Ovary (tissue), 9 donors: Measurements from ENCODE around the gene P2RX1. TPM values are rescaled to one million over a fixed set of nuclear protein-coding genes. Genes with fewer than 3 reads are reported as not detected.

ENCODE experiments used
- DNase-seq, 5 donors: peaks; one replicate each; pipeline ENCODE4 v3.0.0-alpha.2; 2019 to 2020
- H3K27ac ChIP-seq, 2 donors: fragments of 200-600 bp; one replicate each; pipeline versions ENCODE4 v1.5.1 to v1.8.0; 2019 to 2022
- H3K27me3 ChIP-seq: fragments of 200-600 bp; one replicate; pipeline ENCODE4 v1.8.0; 2022
- H3K36me3 ChIP-seq: fragments of 200-600 bp; sonication (generic); one replicate; pipeline ENCODE4 v1.5.1; 2019
- H3K4me1 ChIP-seq: one replicate; pipeline ENCODE4 v1.8.1; 2013; ENCODE audit warnings: mild to moderate bottlenecking, moderate library complexity; ENCODE audit not compliant: insufficient read depth
- H3K4me3 ChIP-seq: fragments of 200-600 bp; sonication (generic); one replicate; pipeline ENCODE4 v1.5.1; 2017
- H3K9me3 ChIP-seq, 2 donors: fragments of 200-600 bp in 1 of 2; sonication (generic) in 1 of 2; one replicate each; pipeline versions ENCODE4 v1.5.1 to v1.8.1; 2013 to 2019; ENCODE audit warnings: mild to moderate bottlenecking in 1 of 2, moderate library complexity in 1 of 2
- CTCF ChIP-seq, 3 donors: fragments of 450-650 bp in 2 of 3; fragments of 200-600 bp in 1 of 3; IDR thresholded peaks; one replicate each; pipeline versions ENCODE4 v1.5.1 to v1.8.0; 2016 to 2022; ENCODE audit warnings: antibody characterized with exemption in 3 of 3, mild to moderate bottlenecking in 1 of 3
- EP300 ChIP-seq: sonication (generic); formaldehyde crosslinking; IDR thresholded peaks from one replicate; pipeline ENCODE4 v1.6.1; 2017; ENCODE audit warnings: antibody characterized with exemption
- POLR2A ChIP-seq: fragments of 450-650 bp; IDR thresholded peaks from one replicate; pipeline ENCODE4 v1.6.1; 2017; ENCODE audit warnings: antibody characterized with exemption, mild to moderate bottlenecking, moderate library complexity
- WGBS, 3 donors: extraction: QIAGEN DNeasy Blood & Tissue Kit in 1 of 3; methylation state at CpG; one replicate each; pipeline versions ENCODE4 v1.1.5 to v1.1.7; 2013 to 2017; 5-methylcytosine and 5-hydroxymethylcytosine counted together
- intact Hi-C, 4 donors: fragments of 100-400 bp; cut with DNase I; formaldehyde crosslinking; loops; one replicate each; pipeline versions ENCODE4 v1.11.0 to v1.15.1; 2022 to 2023
- polyA plus RNA-seq, 2 donors: library from polyadenylated mRNA; stranded (reverse); fragments of 200-250 nt in 1 of 2; fragments of 350-450 nt in 1 of 2; fragmentation: Illumina TruSeq in 1 of 2; extraction: RNeasy Lipid Tissue Mini Kit (QIAGEN cat#74804) in 1 of 2; gene quantifications; one replicate each; pipeline ENCODE4 v1.2.3, GENCODE V29; 2013 to 2014
- total RNA-seq, 7 donors: library from RNA; depleted of rRNA in 2 of 7; stranded (reverse); fragments of >200 nt in 2 of 7; fragmentation: NEBNext Ultra II Directional in 3 of 7; extraction: Animal tissue kit (Norgen Biotek cat#: 25700) in 3 of 7; gene quantifications; one replicate each; pipeline versions ENCODE4 v1.1.0 to v1.2.4, GENCODE V29; 2016 to 2023
- donor health status: DM: no; HTN: no; CAD: no; lungs with moderate emphysema.
- donor health status: DM: no; HTN: no; CAD: no.
- donor health status: Bipolar disorder and iron deficiency.
- donor health status: DM: yes; HTN: yes; CAD: no.
- donor health status: DM: no; HTN: no; CAD: no.
- donor health status: DM: yes; HTN: yes; CAD: no.

The P2RX1 gene
- total and polyA plus RNA-seq, 9 donors = 0.24 to 4.6 (median 0.99) TPM

- intact Hi-C loops = no loop called here
- H3K9me3 ChIP-seq = no peaks in the 10 kb centered on the region
- H3K36me3 ChIP-seq = no peaks in the 10 kb centered on the region
- no peaks in the 10 kb centered on the region for H3K27me3 ChIP-seq
- no peak for TF ChIP-seq POLR2A
- no peak for TF ChIP-seq EP300
- no peak for TF ChIP-seq CTCF (IDR thresholded peaks at IDR 0.05)
- H3K4me1 ChIP-seq = peaks cover 5% of the 10 kb centered on the region
- no peak overlapping the region for H3K4me3 ChIP-seq
- H3K27ac ChIP-seq = no peak overlapping the region
- no peak for DNase-seq
- 91 to 94% (median 93%) methylated on average over 16 of the region's 16 CpGs for WGBS, 3 donors
Observed at GRCh38 chr17:3928406-3928805, 12.1 kb upstream of the P2RX1 start.

- intact Hi-C loops = no loop called here
- H3K4me3 ChIP-seq = no peak overlapping the region
- DNase-seq = peak in 1 of 5 donors; percentile 30
- no peaks in the 10 kb centered on the region for H3K9me3 ChIP-seq
- H3K27ac ChIP-seq = no peak overlapping the region
- TF ChIP-seq EP300 (no peak), POLR2A (no peak), CTCF (IDR thresholded peaks at IDR 0.05) (no peak)
- no peaks in the 10 kb centered on the region for H3K27me3 ChIP-seq
- 79 to 82% (median 81%) methylated on average over 15 of the region's 15 CpGs for WGBS, 3 donors
- no peaks in the 10 kb centered on the region for H3K36me3 ChIP-seq
- H3K4me1 ChIP-seq = peaks cover 5% of the 10 kb centered on the region
Observed at GRCh38 chr17:3927628-3928340, 11.5 kb upstream of the P2RX1 start.

- Histone ChIP-seq H3K4me3 (no peak overlapping the region), H3K27ac (no peak overlapping the region), H3K4me1 (peaks cover 5% of the 10 kb centered on the region), H3K9me3 (no peaks in the 10 kb centered on the region), H3K36me3 (no peaks in the 10 kb centered on the region), H3K27me3 (no peaks in the 10 kb centered on the region)
- DNase-seq = no peak
- 79 to 80% (median 80%) methylated on average over 16 of the region's 16 CpGs for WGBS, 3 donors
- intact Hi-C loops = no loop called here
- TF ChIP-seq EP300 (no peak), POLR2A (no peak), CTCF (IDR thresholded peaks at IDR 0.05) (no peak)
Observed at GRCh38 chr17:3926860-3927627, 10.8 kb upstream of the P2RX1 start.

DNA sequence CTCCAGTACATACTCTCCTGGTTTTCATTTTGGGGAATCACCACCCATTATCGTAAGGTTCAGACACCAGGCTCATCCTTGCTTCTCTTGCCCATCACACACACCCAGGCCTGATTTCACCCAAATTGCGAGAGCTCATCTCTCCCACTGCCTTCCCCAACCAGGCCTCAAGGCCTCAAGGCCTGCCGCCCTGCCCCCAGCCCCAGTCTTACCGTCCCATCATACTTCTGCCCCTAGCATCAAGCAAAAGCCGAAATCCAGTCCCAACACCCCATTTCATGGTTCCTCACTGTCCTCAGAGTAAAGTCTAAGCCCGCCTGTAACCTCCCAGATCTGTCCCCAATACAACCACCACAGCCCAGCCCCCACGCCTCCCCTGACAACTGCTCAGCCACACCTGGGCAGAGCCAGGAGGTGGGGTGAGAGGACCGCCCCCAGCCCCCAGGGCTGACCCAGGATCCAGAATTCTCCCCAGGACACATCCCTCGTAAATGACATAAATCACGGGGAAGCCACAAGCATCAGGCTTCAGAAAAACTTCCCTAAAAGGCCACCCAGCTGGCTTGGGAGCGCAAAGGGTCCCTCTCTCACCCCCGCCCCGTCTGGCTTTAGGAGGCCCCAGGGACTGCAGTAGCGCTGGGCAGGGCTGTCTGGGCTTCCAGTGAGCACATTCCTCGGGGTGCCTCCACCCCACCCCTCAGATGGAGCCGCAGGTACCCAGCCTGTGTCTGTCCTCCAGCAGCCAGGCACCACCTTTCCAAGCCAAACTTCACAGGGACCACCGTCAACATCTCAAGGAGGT, 9.6 kb upstream of the P2RX1 start:
- Histone ChIP-seq H3K36me3 (no peaks in the 10 kb centered on the region), H3K27me3 (no peaks in the 10 kb centered on the region), H3K27ac (no peak overlapping the region), H3K9me3 (no peaks in the 10 kb centered on the region), H3K4me3 (no peak overlapping the region), H3K4me1 (peaks cover 5% of the 10 kb centered on the region)
- DNase-seq = no peak
- intact Hi-C loops = no loop called here
- 86 to 94% (median 92%) methylated on average over 17 of the region's 17 CpGs for WGBS, 3 donors
- no peak for TF ChIP-seq CTCF (IDR thresholded peaks at IDR 0.05)
- TF ChIP-seq POLR2A = no peak
- no peak for TF ChIP-seq EP300
